Measurements from ENCODE around the gene ZFR2. TPM values are rescaled to one million over a fixed set of nuclear protein-coding genes. Genes with fewer than 3 reads are reported as not detected.

ZFR2 gene
- polyA plus RNA-seq, 1 of the 3 experiments (the other 2 are of a cell fraction), result 0.44 TPM

- 72% methylated on average over 30 of the region's 50 CpGs for WGBS (ENCODE audit: low lambda C conversion rate)
- H3K27ac ChIP-seq (ENCODE audit: low read depth in 2 of 2, low read length in 1 of 2), result no peak overlapping the region
- ChIA-PET POLR2A (no interaction called here), CTCF (no interaction called here)
- H3F3A ChIP-seq (replicated peaks; ENCODE audit: insufficient read depth), result no peaks in the 10 kb centered on the region
- no peak overlapping the region for H2AFZ ChIP-seq (ENCODE audit: low read depth)
- no peak for DNase-seq
- no peaks in the 10 kb centered on the region for H3K36me3 ChIP-seq (replicated peaks in 1 of 2; ENCODE audit: control insufficient read depth in 1 of 2, insufficient read depth in 2 of 2, low read length in 1 of 2)
- H3K27me3 ChIP-seq (ENCODE audit: insufficient read depth), result no peaks in the 10 kb centered on the region
- no peak overlapping the region for H3K9ac ChIP-seq
- H3K4me1 ChIP-seq (ENCODE audit: control insufficient read depth in 1 of 2, insufficient read depth in 2 of 2, low read depth in 1 of 2, low read length in 1 of 2), result no peaks in the 10 kb centered on the region
- no peaks in the 10 kb centered on the region for H3K9me2 ChIP-seq
- H4K20me1 ChIP-seq (ENCODE audit: insufficient read depth), result no peaks in the 10 kb centered on the region
- no peak overlapping the region for H3K4me3 ChIP-seq (ENCODE audit: low read depth in 2 of 2, low read length in 1 of 2)
- TF ChIP-seq USF2 (IDR thresholded peaks at IDR 0.05; ENCODE audit: borderline replicate concordance, low read depth, low read length), result no peak
- no peak overlapping the region for H3K4me2 ChIP-seq
- no peaks in the 10 kb centered on the region for H3K9me3 ChIP-seq
- no peaks in the 10 kb centered on the region for H3K79me2 ChIP-seq (ENCODE audit: insufficient read depth)
These were observed 38.9 kb upstream of the ZFR2 start for GRCh38 chr19:3907626-3908265.

DNA sequence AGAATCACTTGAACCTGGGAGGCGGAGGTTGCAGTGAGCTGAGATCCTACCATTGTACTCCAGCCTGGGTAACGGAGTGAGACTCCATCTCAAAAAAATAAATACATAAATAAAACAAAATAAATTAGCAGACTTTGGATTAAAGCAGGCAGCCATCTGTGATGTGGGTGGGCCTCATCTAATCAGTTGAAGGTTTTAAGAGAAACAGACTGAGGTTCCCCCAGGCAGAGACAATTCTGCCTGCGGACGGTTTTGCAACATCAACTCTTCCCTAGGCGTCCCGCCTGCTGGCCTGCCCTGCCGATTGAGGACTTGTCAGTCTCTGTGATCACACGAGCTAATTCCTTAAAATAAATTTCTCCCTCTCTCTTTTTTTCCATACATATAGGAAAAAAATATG lies 35.4 kb upstream of the ZFR2 start:
- 79% methylated on average over 8 of the region's 8 CpGs for WGBS (ENCODE audit: low lambda C conversion rate)
- Histone ChIP-seq H3K27ac (ENCODE audit: low read depth in 2 of 2, low read length in 1 of 2) (no peak overlapping the region), H3F3A (replicated peaks; ENCODE audit: insufficient read depth) (no peaks in the 10 kb centered on the region), H3K9me3 (no peaks in the 10 kb centered on the region), H3K4me3 (ENCODE audit: low read depth in 2 of 2, low read length in 1 of 2) (no peak overlapping the region), H4K20me1 (ENCODE audit: insufficient read depth) (no peaks in the 10 kb centered on the region), H3K9me2 (no peaks in the 10 kb centered on the region), H3K36me3 (replicated peaks in 1 of 2; ENCODE audit: control insufficient read depth in 1 of 2, insufficient read depth in 2 of 2, low read length in 1 of 2) (no peaks in the 10 kb centered on the region), H3K9ac (no peak overlapping the region), H3K79me2 (ENCODE audit: insufficient read depth) (no peaks in the 10 kb centered on the region), H2AFZ (ENCODE audit: low read depth) (no peak overlapping the region), H3K27me3 (ENCODE audit: insufficient read depth) (no peaks in the 10 kb centered on the region), H3K4me1 (ENCODE audit: control insufficient read depth in 1 of 2, insufficient read depth in 2 of 2, low read depth in 1 of 2, low read length in 1 of 2) (no peaks in the 10 kb centered on the region), H3K4me2 (no peak overlapping the region)
- CTCF ChIA-PET, result no interaction called here
- POLR2A ChIA-PET, result no interaction called here
- TF ChIP-seq RCOR1 (IDR thresholded peaks at IDR 0.05; ENCODE audit: low read length) (no peak), RXRA (IDR thresholded peaks at IDR 0.05; ENCODE audit: borderline replicate concordance, low read depth) (no peak), FOXJ3 (CRISPR knock-in tag; IDR thresholded peaks at IDR 0.05) (no peak), FOSL2 (IDR thresholded peaks at IDR 0.05; ENCODE audit: borderline replicate concordance, low read depth) (no peak), USF1 (IDR thresholded peaks at IDR 0.05; ENCODE audit: borderline replicate concordance, low read depth) (no peak), EZH2phosphoT487 (IDR thresholded peaks at IDR 0.05; ENCODE audit: borderline replicate concordance, low read depth) (no peak), FOXM1 (IDR thresholded peaks at IDR 0.05; ENCODE audit: low read depth) (no peak)
- TF ChIP-seq, protein P1, sequence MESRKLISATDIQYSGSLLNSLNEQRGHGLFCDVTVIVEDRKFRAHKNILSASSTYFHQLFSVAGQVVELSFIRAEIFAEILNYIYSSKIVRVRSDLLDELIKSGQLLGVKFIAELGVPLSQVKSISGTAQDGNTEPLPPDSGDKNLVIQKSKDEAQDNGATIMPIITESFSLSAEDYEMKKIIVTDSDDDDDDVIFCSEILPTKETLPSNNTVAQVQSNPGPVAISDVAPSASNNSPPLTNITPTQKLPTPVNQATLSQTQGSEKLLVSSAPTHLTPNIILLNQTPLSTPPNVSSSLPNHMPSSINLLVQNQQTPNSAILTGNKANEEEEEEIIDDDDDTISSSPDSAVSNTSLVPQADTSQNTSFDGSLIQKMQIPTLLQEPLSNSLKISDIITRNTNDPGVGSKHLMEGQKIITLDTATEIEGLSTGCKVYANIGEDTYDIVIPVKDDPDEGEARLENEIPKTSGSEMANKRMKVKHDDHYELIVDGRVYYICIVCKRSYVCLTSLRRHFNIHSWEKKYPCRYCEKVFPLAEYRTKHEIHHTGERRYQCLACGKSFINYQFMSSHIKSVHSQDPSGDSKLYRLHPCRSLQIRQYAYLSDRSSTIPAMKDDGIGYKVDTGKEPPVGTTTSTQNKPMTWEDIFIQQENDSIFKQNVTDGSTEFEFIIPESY (IDR thresholded peaks at IDR 0.05; ENCODE audit: borderline replicate concordance, low read depth), result no peak
- no peak for DNase-seq
